ENCODE results near the gene WDR91. TPM values are rescaled to one million over a fixed set of nuclear protein-coding genes. Genes with fewer than 3 reads are reported as not detected.
A peak's percentile ranks its signal among the peaks of the same experiment; 100 is the strongest.

WDR91 gene
- total and polyA plus RNA-seq, 8 donors = 17.8 to 47.9 (median 26.5) TPM

GRCh38 chr7:135161669-135162068 lies 49.7 kb downstream of the WDR91 start:
- intact Hi-C loops (cut with DNase I) = loop anchor here in 2 of 3 donors (10.0 kb wide), 2 partner anchors 167 to 177 kb away; partner anchors contain the start of gene AGBL3 (in 1 of the 2)
- FAIRE-seq (no peak), DNase-seq (no peak), ATAC-seq (no peak)
- Histone ChIP-seq H3K4me1 (peaks cover 0 to 24% (median 6%) of the 10 kb centered on the region in 3 donors), H3K36me3 (peaks cover 0 to 19% (median 0%) of the 10 kb centered on the region in 3 donors), H3K4me3 (no peak overlapping the region), H3K27ac (peak overlapping the region in 1 of 4 donors; percentile 66), H3K9me3 (no peaks in the 10 kb centered on the region), H3K27me3 (no peaks in the 10 kb centered on the region)
- TF ChIP-seq CTCF (IDR thresholded peaks at IDR 0.05) = no peak
- 88 to 89% methylated on average over 6 of the region's 6 CpGs for WGBS, 2 donors

DNA sequence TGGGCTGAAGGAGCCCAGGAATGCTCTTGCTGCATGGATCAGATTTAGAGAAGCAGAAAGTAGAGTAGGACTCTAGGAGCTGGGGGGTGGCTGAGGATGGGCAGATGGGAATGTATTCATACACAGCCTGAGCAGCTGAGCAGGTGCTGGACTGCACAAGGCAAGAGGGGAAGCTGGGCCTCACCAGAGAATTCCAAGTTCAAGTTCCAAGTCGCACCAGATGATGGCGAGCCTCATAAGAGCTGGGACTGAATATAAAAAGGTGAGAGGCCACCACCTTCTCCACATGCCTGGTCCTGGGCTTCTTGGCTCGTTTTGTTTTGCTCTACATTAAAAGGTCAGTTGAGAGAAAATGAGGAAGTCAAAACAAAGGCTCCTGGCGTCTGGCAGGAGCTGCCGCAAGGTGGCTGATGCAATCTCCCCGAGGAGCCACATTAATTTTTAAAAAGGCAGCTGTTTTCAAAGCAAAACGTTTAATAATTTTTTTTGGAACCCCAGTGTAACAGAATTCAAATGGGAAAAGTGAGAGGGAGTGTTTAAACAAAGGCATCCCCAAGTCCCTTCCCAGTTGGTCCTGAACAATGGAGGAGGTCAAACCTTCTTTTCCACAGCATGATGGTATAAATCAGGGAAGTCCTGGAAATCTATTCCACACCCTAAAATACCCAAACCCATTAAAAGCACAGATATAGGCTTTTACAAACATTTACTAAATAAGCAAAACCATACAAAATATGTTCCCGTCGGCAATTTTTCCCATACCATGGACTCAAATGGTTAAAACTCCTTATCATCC lies 50.3 kb downstream of the WDR91 start:
- DNase-seq = no peak
- TF ChIP-seq CTCF (IDR thresholded peaks at IDR 0.05) = no peak
- H3K27ac ChIP-seq = peak overlapping the region in 2 of 4 donors; percentile 57 to 66
- 60 to 61% methylated on average over 9 of the region's 9 CpGs for WGBS, 2 donors
- H3K4me3 ChIP-seq = no peak overlapping the region
- peak in 3 of 4 donors; percentile 7 to 38 (median 26) for ATAC-seq
- no peaks in the 10 kb centered on the region for H3K9me3 ChIP-seq
- peaks cover 0 to 24% (median 6%) of the 10 kb centered on the region in 3 donors for H3K4me1 ChIP-seq
- intact Hi-C loops (cut with DNase I) = loop anchor here in 2 of 3 donors (10.0 kb wide), 2 partner anchors 166 to 176 kb away; partner anchors contain the start of gene AGBL3 (in 1 of the 2)
- H3K27me3 ChIP-seq = no peaks in the 10 kb centered on the region
- H3K36me3 ChIP-seq = peaks cover 0 to 13% (median 0%) of the 10 kb centered on the region in 3 donors
- no peak for FAIRE-seq

- FAIRE-seq = no peak
These were observed 51.0 kb downstream of the WDR91 start for GRCh38 chr7:135160098-135160857.

More at GRCh38 chr7:135160098-135160857, 51.0 kb downstream of the WDR91 start:
- no peak for TF ChIP-seq CTCF (IDR thresholded peaks at IDR 0.05)
- Histone ChIP-seq H3K4me1 (peaks cover 0 to 24% (median 6%) of the 10 kb centered on the region in 3 donors), H3K27me3 (no peaks in the 10 kb centered on the region), H3K4me3 (no peak overlapping the region), H3K36me3 (peaks cover 0 to 5% (median 0%) of the 10 kb centered on the region in 3 donors), H3K27ac (peak overlapping the region in 2 of 4 donors; percentile 57 to 66), H3K9me3 (no peaks in the 10 kb centered on the region)
- intact Hi-C loops (cut with DNase I) = loop anchor here in 2 of 3 donors (10.0 kb wide), 2 partner anchors 165 to 175 kb away; partner anchors contain the start of gene AGBL3 (in 1 of the 2)
- DNase-seq (no peak), ATAC-seq (peak in 3 of 4 donors; percentile 53 to 76 (median 75))
- 81% methylated on average over 5 of the region's 5 CpGs for WGBS, 2 donors

All from pancreas (tissue), 10 donors.